GM12874 (cell line): ENCODE results near the gene EFTUD2.

Experiments
- TF ChIP-seq, protein P1 (sequence below): IDR thresholded peaks from 2 replicates; pipeline ENCODE4 v1.5.1; 2011; ENCODE audit warnings: low read depth, mild to moderate bottlenecking, control low read depth, low read length, moderate library complexity; ENCODE audit not compliant: insufficient read depth

The EFTUD2 gene

DNA sequence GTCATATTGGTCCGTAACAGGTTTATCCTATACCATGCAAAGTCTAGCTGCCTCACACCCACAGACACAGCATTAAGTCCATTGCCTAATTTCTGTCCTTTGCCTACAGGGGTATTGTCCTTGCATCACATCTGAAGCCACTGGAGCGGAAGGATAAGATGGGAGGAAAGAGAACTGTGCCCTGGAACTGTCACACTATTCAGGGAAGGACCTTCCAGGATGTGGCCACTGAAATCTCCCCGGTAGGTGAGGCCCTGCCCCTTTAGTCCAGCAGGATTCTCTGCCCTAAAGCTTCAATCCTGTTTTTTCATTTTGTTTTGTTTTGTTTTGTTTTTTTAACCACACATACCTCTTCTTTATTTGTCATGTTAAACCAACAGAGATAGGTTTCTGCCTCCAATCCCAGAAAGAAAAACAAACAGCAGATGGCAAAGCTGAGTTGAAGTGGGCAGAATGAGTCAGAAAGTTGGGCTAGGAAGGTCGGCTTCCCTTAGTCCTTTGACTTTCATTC is 2.2 kb upstream of the EFTUD2 start:
- TF ChIP-seq, protein P1, sequence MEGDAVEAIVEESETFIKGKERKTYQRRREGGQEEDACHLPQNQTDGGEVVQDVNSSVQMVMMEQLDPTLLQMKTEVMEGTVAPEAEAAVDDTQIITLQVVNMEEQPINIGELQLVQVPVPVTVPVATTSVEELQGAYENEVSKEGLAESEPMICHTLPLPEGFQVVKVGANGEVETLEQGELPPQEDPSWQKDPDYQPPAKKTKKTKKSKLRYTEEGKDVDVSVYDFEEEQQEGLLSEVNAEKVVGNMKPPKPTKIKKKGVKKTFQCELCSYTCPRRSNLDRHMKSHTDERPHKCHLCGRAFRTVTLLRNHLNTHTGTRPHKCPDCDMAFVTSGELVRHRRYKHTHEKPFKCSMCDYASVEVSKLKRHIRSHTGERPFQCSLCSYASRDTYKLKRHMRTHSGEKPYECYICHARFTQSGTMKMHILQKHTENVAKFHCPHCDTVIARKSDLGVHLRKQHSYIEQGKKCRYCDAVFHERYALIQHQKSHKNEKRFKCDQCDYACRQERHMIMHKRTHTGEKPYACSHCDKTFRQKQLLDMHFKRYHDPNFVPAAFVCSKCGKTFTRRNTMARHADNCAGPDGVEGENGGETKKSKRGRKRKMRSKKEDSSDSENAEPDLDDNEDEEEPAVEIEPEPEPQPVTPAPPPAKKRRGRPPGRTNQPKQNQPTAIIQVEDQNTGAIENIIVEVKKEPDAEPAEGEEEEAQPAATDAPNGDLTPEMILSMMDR: no peak

GRCh38 chr17:44900894-44901293 is 1.6 kb upstream of the EFTUD2 start:
- TF ChIP-seq, protein P1: no peak

DNA sequence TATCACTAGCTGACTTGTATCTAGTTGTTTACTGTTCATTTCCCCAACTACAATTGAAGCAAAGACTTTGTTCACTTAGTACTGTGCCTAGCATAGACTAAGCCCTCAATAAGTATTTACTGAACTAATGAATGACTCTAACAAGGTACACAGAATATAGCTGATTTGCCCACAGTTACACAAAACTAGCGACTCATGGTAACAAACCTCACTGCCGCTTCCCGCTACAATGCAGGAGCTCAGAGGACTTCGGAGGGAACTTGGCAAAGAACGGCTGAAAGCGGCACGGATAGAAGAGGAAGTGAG is 524 bp downstream of the EFTUD2 start:
- TF ChIP-seq, protein P1: no peak

GRCh38 chr17:44894642-44895041 is 4.6 kb downstream of the EFTUD2 start:
- TF ChIP-seq, protein P1: no peak

- TF ChIP-seq, protein P1: no peak
These were observed 7.0 kb downstream of the EFTUD2 start for GRCh38 chr17:44892250-44892649.

- TF ChIP-seq, protein P1: no peak
These were observed 10.2 kb downstream of the EFTUD2 start for GRCh38 chr17:44889003-44889402.

DNA sequence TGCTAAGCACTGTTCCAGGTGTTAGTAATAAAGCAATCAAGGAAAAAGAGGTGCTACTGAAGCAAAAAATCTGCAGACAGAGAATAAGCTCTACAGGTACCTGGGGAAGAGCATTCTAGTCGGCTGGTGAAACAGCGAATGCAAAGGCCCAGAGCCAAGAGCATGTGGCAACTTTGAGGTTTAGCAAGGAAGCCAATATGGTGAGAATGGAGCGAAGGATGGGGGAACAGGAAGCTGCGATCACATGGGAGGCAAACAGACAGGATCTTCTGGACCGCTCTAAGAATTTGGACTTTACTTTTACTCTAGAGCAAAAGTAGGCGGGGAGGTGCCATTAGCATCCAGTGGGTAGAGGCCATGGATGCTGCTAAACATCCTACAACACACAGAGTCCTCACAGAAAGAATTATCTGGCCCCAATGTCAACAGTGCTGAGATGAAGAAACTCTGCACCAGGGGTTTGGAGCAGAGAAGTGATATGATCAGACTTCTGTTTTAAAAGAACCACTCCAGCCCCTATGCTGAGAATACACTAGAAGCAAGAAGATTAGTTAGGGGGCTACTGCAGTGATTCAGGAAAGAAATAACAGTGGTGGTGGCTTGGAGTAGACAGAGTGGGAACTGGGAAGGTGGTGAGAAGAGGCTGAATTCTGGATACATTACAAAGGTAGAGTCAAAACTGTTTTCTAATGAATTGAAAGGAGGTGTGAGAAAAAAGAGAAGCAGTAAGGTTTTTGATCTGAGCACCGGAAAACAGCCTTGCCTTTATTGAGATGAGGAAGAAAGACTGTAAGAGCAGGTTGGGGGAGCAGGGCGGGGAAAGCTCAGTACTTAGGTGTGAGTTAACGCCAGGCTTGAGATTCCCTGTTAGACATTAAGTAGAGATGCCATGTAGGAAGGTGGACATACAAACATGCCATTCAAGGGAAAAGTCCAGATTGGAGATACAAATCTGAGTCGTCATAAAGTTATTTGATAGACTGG is 11.0 kb downstream of the EFTUD2 start:
- TF ChIP-seq, protein P1: no peak
